ENCODE data around the gene ACE.

The ACE gene

DNA sequence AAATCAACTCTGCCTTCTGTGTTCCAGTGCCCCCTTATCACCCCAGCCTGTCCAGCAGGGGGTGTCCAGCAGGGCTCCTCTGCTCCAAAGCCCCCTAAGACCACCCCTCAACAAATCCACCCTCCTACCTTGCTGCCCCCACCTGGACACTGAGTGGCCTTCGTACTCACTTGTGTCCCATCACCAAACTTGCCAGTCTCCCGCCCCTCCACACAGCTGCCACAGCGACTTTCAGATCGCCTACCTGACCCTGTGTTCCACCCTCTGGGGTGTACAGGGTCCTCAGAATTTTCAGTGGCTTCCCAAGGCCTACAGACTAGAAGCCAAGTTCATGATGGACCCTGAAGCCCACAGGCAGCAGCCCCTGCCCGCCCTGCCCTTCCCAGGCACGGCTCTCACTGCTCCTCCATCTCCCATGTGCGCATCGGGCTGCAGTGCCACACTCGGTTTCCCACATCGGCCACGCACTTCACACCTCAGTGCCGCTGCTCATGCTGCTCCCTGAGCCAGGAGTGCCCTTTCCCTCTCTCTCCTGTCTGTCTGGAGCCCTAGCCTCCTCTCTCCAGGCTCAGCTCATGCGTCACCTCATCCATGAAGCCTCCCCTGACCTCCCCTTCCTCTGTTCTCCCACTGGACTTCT lies 58.1 kb downstream of the ACE start:
- no peak for FAIRE-seq
- no peak for DNase-seq (ENCODE audit: low spot score)

GRCh38 chr17:63535640-63536039 lies 58.8 kb downstream of the ACE start:
- DNase-seq (ENCODE audit: low spot score) (no peak), FAIRE-seq (no peak)

GRCh38 chr17:63537001-63537400 lies 60.1 kb downstream of the ACE start:
- FAIRE-seq: no peak
- DNase-seq (ENCODE audit: low spot score): no peak

DNA sequence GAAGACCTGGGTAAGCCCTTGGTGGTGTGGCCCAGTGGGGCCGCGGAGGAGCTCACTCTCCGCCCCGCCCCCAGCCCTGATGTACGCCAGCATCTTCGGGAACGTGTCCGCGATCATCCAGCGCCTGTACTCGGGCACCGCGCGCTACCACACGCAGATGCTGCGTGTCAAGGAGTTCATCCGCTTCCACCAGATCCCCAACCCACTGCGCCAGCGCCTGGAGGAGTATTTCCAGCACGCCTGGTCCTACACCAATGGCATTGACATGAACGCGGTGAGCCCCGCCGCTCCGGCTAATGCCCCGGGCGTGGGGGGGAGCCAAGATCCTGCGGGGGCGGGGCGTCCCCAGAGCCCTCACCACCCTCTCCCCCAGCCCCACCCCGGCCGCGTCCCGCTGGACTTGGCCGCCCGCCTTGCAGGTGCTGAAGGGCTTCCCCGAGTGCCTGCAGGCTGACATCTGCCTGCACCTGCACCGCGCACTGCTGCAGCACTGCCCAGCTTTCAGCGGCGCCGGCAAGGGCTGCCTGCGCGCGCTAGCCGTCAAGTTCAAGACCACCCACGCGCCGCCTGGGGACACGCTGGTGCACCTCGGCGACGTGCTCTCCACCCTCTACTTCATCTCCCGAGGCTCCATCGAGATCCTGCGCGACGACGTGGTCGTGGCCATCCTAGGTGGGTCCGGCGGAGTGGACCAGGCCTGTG lies 61.3 kb downstream of the ACE start:
- no peak for DNase-seq (ENCODE audit: low spot score)
- FAIRE-seq: no peak

GRCh38 chr17:63538693-63539595 lies 62.1 kb downstream of the ACE start:
- FAIRE-seq: peak; percentile 9
- DNase-seq (ENCODE audit: low spot score): no peak

DNA sequence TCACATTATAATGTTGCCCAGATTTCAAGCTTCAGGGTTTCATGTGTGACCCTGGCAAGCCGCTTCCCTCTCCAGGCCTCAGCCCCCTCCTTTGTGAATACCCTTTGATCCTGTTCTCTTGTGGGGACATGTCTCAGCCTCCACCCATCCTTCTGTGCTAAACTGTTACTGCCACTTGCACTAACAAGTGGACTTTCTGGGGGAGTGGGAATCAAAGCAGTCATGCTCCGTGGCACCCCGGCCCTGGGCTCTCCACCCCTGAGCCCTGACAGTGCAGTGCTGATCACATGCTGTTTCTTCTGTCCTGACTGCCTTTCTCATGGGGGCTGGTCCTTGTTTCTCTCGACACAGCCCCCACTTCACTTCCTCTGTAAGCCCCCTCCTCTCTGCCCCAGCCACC lies 63.7 kb downstream of the ACE start:
- no peak for DNase-seq (ENCODE audit: low spot score)
- FAIRE-seq: no peak

DNA sequence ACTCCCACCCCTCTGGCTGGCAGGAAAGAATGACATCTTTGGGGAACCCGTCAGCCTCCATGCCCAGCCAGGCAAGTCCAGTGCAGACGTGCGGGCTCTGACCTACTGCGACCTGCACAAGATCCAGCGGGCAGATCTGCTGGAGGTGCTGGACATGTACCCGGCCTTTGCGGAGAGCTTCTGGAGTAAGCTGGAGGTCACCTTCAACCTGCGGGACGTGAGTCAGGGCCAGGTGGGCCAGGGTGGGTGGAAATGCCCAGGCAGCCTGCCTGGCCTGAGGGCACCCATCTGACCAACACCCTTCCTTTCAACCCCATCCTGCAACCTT lies 65.3 kb downstream of the ACE start:
- DNase-seq (ENCODE audit: low spot score): no peak
- no peak for FAIRE-seq

DNA sequence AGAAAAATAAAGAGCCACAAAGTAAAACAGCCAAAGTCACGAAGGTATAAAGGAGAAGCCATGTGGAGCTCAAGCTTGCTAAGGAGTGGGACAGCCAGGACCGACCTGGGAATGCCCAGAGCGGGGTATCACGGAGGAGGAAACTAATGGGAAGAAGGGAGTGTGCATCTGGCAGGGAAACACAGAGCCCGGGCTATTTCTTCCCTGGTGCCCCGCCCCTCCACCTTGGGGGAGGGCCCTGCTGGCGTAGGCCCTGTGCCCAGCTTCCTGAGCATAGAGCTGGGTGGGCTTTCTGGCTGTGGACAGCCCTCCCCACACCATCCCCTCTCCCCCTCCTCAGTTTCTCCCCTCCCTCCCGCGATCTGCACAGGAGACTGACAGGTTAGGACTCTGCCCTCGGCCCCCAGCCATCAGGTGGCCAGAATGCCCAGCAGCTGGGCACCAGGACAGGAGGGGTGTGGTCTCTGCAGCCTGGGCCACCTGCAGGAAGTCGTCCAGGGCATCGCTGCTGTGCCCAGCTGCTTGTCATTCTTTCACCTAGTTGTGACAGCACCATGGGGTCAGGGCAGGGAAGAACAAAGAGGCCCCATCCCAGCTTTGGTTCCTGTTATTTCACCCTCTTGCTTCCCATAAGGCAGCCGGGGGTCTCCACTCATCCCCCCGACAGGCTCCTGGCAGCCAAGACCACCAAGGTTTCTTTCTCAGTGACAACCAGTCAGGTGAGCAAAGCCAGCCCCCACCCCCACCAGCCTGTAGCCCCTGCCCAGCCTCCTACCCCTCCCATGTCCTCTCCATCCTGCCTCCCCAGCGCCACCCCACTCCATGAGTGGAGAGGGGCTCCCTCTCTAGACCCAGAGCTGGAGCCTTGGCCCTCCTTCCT lies 66.3 kb downstream of the ACE start:
- DNase-seq (ENCODE audit: low spot score) (no peak), FAIRE-seq (no peak)

DNA sequence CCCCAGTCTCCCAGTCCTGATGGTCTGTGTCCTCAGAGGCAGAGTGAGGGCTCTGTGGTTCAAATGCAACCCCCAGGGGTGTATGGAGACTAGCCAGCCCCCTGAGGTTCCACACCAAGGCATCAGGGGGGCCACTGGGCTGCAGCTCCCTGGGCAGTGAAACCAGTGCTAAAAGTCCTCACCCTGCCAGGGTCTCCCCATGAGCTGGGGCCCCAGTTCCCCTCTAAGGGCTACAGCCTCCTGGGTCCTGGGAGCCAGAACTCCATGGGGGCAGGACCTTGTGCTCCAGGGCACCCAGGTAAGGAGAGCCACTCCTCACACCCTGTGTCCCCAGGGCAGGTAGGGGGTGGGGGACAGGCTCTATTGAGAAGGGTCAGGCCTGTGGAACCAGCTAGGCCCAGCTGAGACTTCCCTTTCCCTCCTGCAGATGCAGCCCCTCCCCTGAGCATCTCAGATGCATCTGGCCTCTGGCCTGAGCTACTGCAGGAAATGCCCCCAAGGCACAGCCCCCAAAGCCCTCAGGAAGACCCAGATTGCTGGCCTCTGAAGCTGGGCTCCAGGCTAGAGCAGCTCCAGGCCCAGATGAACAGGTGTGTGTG lies 67.1 kb downstream of the ACE start:
- DNase-seq (ENCODE audit: low spot score) (no peak), FAIRE-seq (no peak)

GRCh38 chr17:63544467-63545301 lies 67.8 kb downstream of the ACE start:
- FAIRE-seq (no peak), DNase-seq (ENCODE audit: low spot score) (no peak)

GRCh38 chr17:63546308-63547082 lies 69.6 kb downstream of the ACE start:
- no peak for FAIRE-seq
- no peak for DNase-seq (ENCODE audit: low spot score)

DNA sequence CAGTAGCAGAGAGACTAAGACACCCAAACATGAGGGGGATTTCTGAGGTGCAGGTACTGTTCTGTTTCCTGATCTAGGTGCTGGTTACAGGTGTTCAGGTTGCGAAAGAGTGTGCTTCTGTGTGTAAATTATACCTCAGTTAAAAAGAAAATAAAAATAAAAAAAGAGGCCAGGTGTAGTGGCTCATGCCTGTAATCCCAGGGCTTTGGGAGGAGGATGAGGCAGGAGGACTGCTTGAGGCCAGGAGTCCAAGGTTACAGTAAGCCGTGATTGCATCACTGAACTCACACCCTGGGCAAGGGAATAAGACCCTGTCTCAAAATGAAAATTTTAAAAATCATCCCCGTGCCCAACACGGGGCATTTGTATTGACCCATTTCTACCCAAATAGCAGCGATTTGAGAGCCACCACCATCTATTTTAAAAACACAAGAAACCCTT lies 70.2 kb downstream of the ACE start:
- FAIRE-seq (no peak), DNase-seq (ENCODE audit: low spot score) (no peak)
